NOMO-1 treated with DMSO at 0.1 percent for 48 hours (cell line): ENCODE measurements around the gene SNX11.
"Not testable (repeated sequence)": the region's sequence is repeated elsewhere in the genome, so short reads cannot be mapped to it uniquely, and the experiment has no call there.

ENCODE experiments used
- DNase-seq: peaks from one replicate; lab custom pipeline; 2025; ENCODE audit not compliant: unreplicated experiment; lab: John Stamatoyannopoulos, UW

The SNX11 gene

GRCh38 chr17:48107137-48108055 lies at the start of gene SNX11:
SNX11 (plus strand) TSS chr17:48107766; CDS start chr17:48112044, 4,278 bp downstream.
- peak; percentile 78 for DNase-seq

GRCh38 chr17:48058393-48059124 lies 49.0 kb upstream of the SNX11 start:
- no peak for DNase-seq

GRCh38 chr17:48059125-48059668 lies 48.4 kb upstream of the SNX11 start:
- no peak for DNase-seq

- DNase-seq: peak; percentile 22
Observed at GRCh38 chr17:48060249-48060648, 47.3 kb upstream of the SNX11 start.

GRCh38 chr17:48062273-48062672 lies 45.3 kb upstream of the SNX11 start:
- no peak for DNase-seq

- DNase-seq: no peak
Observed at GRCh38 chr17:48064638-48065037, 42.9 kb upstream of the SNX11 start.

GRCh38 chr17:48066192-48066591 lies 41.4 kb upstream of the SNX11 start:
- no peak for DNase-seq

GRCh38 chr17:48066656-48067055 lies 40.9 kb upstream of the SNX11 start:
- no peak for DNase-seq

- DNase-seq: no peak
Observed at GRCh38 chr17:48067245-48067644, 40.3 kb upstream of the SNX11 start.

- DNase-seq: not testable (repeated sequence)
Observed at GRCh38 chr17:48067808-48068207, 39.8 kb upstream of the SNX11 start.

GRCh38 chr17:48068491-48068961 lies 39.0 kb upstream of the SNX11 start:
- DNase-seq: no peak

- DNase-seq: no peak
Observed at GRCh38 chr17:48070195-48070594, 37.4 kb upstream of the SNX11 start.

GRCh38 chr17:48071654-48072053 lies 35.9 kb upstream of the SNX11 start:
- no peak for DNase-seq

- not testable (repeated sequence) for DNase-seq
Observed at GRCh38 chr17:48072811-48073210, 34.8 kb upstream of the SNX11 start.

- DNase-seq: not testable (repeated sequence)
Observed at GRCh38 chr17:48073566-48074094, 33.9 kb upstream of the SNX11 start.

GRCh38 chr17:48074322-48075081 lies 33.1 kb upstream of the SNX11 start:
- peak; percentile 57 for DNase-seq

- DNase-seq: not testable (repeated sequence)
Observed at GRCh38 chr17:48077152-48077551, 30.4 kb upstream of the SNX11 start.

- no peak for DNase-seq
Observed at GRCh38 chr17:48081858-48082257, 25.7 kb upstream of the SNX11 start.

- no peak for DNase-seq
Observed at GRCh38 chr17:48084932-48085331, 22.6 kb upstream of the SNX11 start.

GRCh38 chr17:48093341-48094045 lies 14.1 kb upstream of the SNX11 start:
- DNase-seq: no peak
